ENCODE data around the gene GPR68. TPM values are rescaled to one million over a fixed set of nuclear protein-coding genes. Genes with fewer than 3 reads are reported as not detected.

The GPR68 gene
- total RNA-seq, 1 donor = 8.0 TPM

DNA sequence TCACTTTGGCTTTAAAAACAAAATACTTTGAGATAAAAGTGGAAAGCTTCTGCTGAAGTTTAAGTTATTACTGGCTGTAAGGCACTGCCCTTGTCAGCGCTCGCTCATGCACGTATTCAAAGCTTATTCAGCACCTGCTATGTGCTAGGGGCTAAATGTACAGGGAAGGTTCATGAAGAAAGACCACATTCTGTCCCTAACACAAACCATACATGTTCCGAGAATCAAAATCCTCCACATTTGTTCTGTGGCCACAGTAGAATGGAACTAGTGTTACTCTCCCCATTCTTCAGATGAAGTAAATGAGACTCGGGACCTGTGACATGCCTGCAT lies 33.8 kb upstream of the GPR68 start:
- no peak for DNase-seq (ENCODE audit: insufficient read length, low spot score, missing footprints)
- Histone ChIP-seq H3K4me3 (ENCODE audit: insufficient read depth, low read length) (no peak overlapping the region), H3K9me3 (ENCODE audit: low read depth, low read length) (no peaks in the 10 kb centered on the region), H3K4me1 (ENCODE audit: insufficient read depth, low read length) (peaks cover 6% of the 10 kb centered on the region), H3K27ac (ENCODE audit: low read depth, low read length) (no peak overlapping the region), H4K20me1 (ENCODE audit: insufficient read depth, low read length) (no peaks in the 10 kb centered on the region), H3K4me2 (ENCODE audit: insufficient read depth, low read length) (no peak overlapping the region), H3K79me2 (ENCODE audit: insufficient read depth, low read length) (no peaks in the 10 kb centered on the region), H3K36me3 (ENCODE audit: insufficient read depth, low read length) (no peaks in the 10 kb centered on the region), H2AFZ (ENCODE audit: low read length) (no peak overlapping the region), H3K27me3 (ENCODE audit: insufficient read depth, low read length) (no peaks in the 10 kb centered on the region)
- TF ChIP-seq, protein P1, sequence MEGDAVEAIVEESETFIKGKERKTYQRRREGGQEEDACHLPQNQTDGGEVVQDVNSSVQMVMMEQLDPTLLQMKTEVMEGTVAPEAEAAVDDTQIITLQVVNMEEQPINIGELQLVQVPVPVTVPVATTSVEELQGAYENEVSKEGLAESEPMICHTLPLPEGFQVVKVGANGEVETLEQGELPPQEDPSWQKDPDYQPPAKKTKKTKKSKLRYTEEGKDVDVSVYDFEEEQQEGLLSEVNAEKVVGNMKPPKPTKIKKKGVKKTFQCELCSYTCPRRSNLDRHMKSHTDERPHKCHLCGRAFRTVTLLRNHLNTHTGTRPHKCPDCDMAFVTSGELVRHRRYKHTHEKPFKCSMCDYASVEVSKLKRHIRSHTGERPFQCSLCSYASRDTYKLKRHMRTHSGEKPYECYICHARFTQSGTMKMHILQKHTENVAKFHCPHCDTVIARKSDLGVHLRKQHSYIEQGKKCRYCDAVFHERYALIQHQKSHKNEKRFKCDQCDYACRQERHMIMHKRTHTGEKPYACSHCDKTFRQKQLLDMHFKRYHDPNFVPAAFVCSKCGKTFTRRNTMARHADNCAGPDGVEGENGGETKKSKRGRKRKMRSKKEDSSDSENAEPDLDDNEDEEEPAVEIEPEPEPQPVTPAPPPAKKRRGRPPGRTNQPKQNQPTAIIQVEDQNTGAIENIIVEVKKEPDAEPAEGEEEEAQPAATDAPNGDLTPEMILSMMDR (IDR thresholded peaks at IDR 0.05; ENCODE audit: extremely low read depth, low read depth, low read length) = no peak

DNA sequence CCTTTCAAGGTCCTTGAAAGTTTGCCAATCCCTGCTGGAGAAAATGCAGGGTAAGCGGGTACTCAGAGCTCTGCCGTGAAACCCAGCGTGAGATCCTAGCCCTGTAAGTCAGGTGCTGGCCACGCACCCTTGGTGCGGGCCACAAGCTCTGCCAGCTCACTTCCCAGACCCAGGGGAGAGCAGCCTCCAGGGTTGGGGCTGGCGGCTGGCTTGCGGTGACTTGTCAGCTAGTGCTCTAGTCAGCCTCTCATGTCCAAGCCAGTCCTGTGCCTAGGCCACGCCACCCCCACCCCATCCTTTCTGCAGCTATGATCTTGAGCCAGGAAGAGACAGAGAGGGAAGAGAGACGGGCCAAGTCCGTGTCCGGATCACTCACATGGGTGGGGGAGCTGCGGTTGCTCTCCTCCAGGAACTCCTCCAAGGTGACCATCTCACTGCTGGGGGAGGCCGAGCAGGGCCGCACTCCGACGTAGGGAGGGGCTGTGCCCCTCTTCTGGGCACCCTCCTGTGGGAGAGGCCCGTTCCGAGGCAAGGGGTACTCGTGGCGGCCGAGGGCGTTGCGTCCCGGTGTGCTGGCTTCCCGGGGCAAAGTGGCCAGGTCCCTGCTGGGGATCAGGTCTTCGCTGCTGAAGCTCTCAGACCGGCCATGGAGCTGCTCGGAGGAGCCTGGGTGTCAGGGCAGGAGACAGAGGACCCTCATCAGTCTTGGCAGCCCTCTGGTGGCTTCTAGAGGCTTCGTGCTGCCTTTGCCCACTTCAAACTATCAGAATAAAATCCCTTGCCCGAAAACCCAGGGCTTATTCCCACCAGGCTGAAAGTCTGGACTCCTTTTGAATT lies 33.3 kb upstream of the GPR68 start:
- Histone ChIP-seq H3K36me3 (ENCODE audit: insufficient read depth, low read length) (no peaks in the 10 kb centered on the region), H3K4me1 (ENCODE audit: insufficient read depth, low read length) (no peaks in the 10 kb centered on the region), H3K27me3 (ENCODE audit: insufficient read depth, low read length) (no peaks in the 10 kb centered on the region), H3K79me2 (ENCODE audit: insufficient read depth, low read length) (no peaks in the 10 kb centered on the region), H3K27ac (ENCODE audit: low read depth, low read length) (no peak overlapping the region), H4K20me1 (ENCODE audit: insufficient read depth, low read length) (no peaks in the 10 kb centered on the region), H3K4me2 (ENCODE audit: insufficient read depth, low read length) (no peak overlapping the region), H3K4me3 (ENCODE audit: insufficient read depth, low read length) (no peak overlapping the region), H3K9me3 (ENCODE audit: low read depth, low read length) (no peaks in the 10 kb centered on the region), H2AFZ (ENCODE audit: low read length) (no peak overlapping the region)
- TF ChIP-seq, protein P1 (IDR thresholded peaks at IDR 0.05; ENCODE audit: extremely low read depth, low read depth, low read length) = no peak
- no peak for DNase-seq (ENCODE audit: insufficient read length, low spot score, missing footprints)

DNA sequence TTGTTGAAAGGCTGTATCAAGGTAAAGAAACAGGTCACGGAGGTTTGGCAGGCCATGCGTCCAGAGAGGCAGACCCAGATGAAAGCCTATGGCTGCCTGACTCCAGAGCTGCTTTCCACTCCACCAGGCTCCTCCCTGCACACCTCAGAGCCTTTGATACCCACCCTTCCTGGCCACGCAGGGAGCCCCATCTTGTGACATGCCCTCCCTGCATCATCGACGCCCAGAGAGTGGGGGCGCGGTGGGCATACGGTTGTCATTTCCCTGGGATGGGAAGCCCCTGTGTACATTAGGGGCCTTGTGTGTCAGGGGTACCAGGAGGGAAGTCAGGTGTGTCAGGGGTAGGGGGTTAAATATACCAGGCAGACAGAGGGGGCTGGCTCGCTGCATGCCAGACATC lies 30.3 kb upstream of the GPR68 start:
- H3K79me2 ChIP-seq (ENCODE audit: insufficient read depth, low read length) = no peaks in the 10 kb centered on the region
- no peak overlapping the region for H3K27ac ChIP-seq (ENCODE audit: low read depth, low read length)
- H3K4me2 ChIP-seq (ENCODE audit: insufficient read depth, low read length) = no peak overlapping the region
- no peak for DNase-seq (ENCODE audit: insufficient read length, low spot score, missing footprints)
- H2AFZ ChIP-seq (ENCODE audit: low read length) = no peak overlapping the region
- no peaks in the 10 kb centered on the region for H3K27me3 ChIP-seq (ENCODE audit: insufficient read depth, low read length)
- H3K9me3 ChIP-seq (ENCODE audit: low read depth, low read length) = no peaks in the 10 kb centered on the region
- TF ChIP-seq, protein P1 (IDR thresholded peaks at IDR 0.05; ENCODE audit: extremely low read depth, low read depth, low read length) = no peak
- no peaks in the 10 kb centered on the region for H4K20me1 ChIP-seq (ENCODE audit: insufficient read depth, low read length)
- H3K4me1 ChIP-seq (ENCODE audit: insufficient read depth, low read length) = peaks cover under 1% of the 10 kb centered on the region
- H3K4me3 ChIP-seq (ENCODE audit: insufficient read depth, low read length) = no peak overlapping the region
- H3K36me3 ChIP-seq (ENCODE audit: insufficient read depth, low read length) = no peaks in the 10 kb centered on the region

DNA sequence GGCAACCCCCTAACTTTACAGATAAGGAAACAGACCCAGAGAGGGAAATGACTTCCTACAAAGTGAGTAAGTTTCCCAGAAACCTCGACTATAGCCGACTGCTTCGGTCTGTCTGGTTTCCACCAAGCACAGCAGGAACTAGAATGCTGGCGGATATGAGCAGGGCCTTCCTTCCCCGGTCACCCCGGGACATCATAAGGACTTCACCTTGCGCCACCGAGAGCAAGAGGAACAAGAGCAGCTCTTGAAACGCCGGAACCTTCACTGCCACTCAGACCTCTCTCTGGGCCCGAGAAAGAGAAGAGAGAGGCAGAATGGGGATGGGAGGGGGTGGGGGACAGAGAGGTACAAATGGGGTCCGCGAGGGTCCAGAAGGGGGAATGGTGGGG lies 29.4 kb upstream of the GPR68 start:
- no peaks in the 10 kb centered on the region for H3K27me3 ChIP-seq (ENCODE audit: insufficient read depth, low read length)
- no peaks in the 10 kb centered on the region for H3K79me2 ChIP-seq (ENCODE audit: insufficient read depth, low read length)
- H3K27ac ChIP-seq (ENCODE audit: low read depth, low read length) = no peak overlapping the region
- TF ChIP-seq, protein P1 (IDR thresholded peaks at IDR 0.05; ENCODE audit: extremely low read depth, low read depth, low read length) = no peak
- H4K20me1 ChIP-seq (ENCODE audit: insufficient read depth, low read length) = no peaks in the 10 kb centered on the region
- no peak overlapping the region for H3K4me3 ChIP-seq (ENCODE audit: insufficient read depth, low read length)
- no peak overlapping the region for H2AFZ ChIP-seq (ENCODE audit: low read length)
- H3K4me2 ChIP-seq (ENCODE audit: insufficient read depth, low read length) = no peak overlapping the region
- H3K36me3 ChIP-seq (ENCODE audit: insufficient read depth, low read length) = no peaks in the 10 kb centered on the region
- H3K9me3 ChIP-seq (ENCODE audit: low read depth, low read length) = no peaks in the 10 kb centered on the region
- H3K4me1 ChIP-seq (ENCODE audit: insufficient read depth, low read length) = peaks cover 5% of the 10 kb centered on the region
- DNase-seq (ENCODE audit: insufficient read length, low spot score, missing footprints) = no peak
